PC-9 (cell line): ENCODE measurements around the gene SRC. TPM values are rescaled to one million over a fixed set of nuclear protein-coding genes. Genes with fewer than 3 reads are reported as not detected.

ENCODE experiments used
- BruUV-seq: library from RNA; stranded (reverse); fragments of 400-500 nt; replicated peaks from 2 replicates; lab custom pipeline; 2021; lab: Mats Ljungman, UMichigan
- CTCF ChIA-PET: fragments of 300-600 bp; sonication (Branson Sonifier 250); formaldehyde crosslinking; loops from one replicate; lab custom pipeline; 2022; ENCODE audit warnings: antibody characterized with exemption; lab: Charles Lee
- POLR2A ChIA-PET: fragments of 300-600 bp; sonication (Branson Sonifier 250); formaldehyde crosslinking; loops from one replicate; lab custom pipeline; 2022; ENCODE audit warnings: antibody characterized with exemption; ENCODE audit not compliant: unreplicated experiment; lab: Charles Lee
- DNase-seq, 2 experiments: peaks; one replicate each; pipeline versions ENCODE4 v3.0.0 to v3.0.0-alpha.2; 2015 to 2022; ENCODE audit warnings: mixed read lengths in 1 of 2
- H2AFZ ChIP-seq: fragments of 200-600 bp; sonication (generic); 2 replicates; pipeline ENCODE4 v1.8.1; 2017; ENCODE audit warnings: antibody characterized with exemption
- H3F3A ChIP-seq: fragments of 200-600 bp; sonication (generic); 2 replicates; pipeline ENCODE4 v1.8.1; 2017; ENCODE audit warnings: antibody characterized with exemption, mild to moderate bottlenecking, low read depth; ENCODE audit not compliant: insufficient read depth
- H3K27ac ChIP-seq: fragments of 200-600 bp; sonication (generic); 2 replicates; pipeline ENCODE4 v1.6.1; 2016; ENCODE audit warnings: mixed run types
- H3K27me3 ChIP-seq: fragments of 200-600 bp; sonication (generic); 2 replicates; pipeline ENCODE4 v1.6.1; 2016; ENCODE audit warnings: low read depth, mixed run types; ENCODE audit not compliant: insufficient read depth
- H3K36me3 ChIP-seq: fragments of 200-600 bp; sonication (generic); 2 replicates; pipeline ENCODE4 v1.6.1; 2016; ENCODE audit warnings: low read depth, mixed run types
- H3K4me1 ChIP-seq: fragments of 200-600 bp; sonication (generic); replicated peaks from 2 replicates; pipeline ENCODE4 v1.6.1; 2016; ENCODE audit warnings: mixed run types; ENCODE audit not compliant: insufficient read depth
- H3K4me2 ChIP-seq: fragments of 200-600 bp; sonication (generic); 2 replicates; pipeline ENCODE4 v1.6.1; 2017; ENCODE audit warnings: mixed run types
- H3K4me3 ChIP-seq: fragments of 200-600 bp; sonication (generic); 2 replicates; pipeline ENCODE4 v1.6.1; 2016; ENCODE audit warnings: mixed run types
- H3K79me2 ChIP-seq: fragments of 200-600 bp; sonication (generic); 2 replicates; pipeline ENCODE4 v1.6.1; 2017; ENCODE audit warnings: low read depth, mixed run types
- H3K9me2 ChIP-seq: fragments of 200-600 bp; sonication (generic); 2 replicates; pipeline ENCODE4 v1.8.1; 2017; ENCODE audit warnings: mild to moderate bottlenecking; ENCODE audit not compliant: insufficient read depth
- H3K9me3 ChIP-seq: fragments of 200-600 bp; sonication (generic); 2 replicates; pipeline ENCODE4 v1.8.1; 2016; ENCODE audit warnings: low read depth; ENCODE audit not compliant: insufficient read depth
- H4K20me1 ChIP-seq: fragments of 200-600 bp; sonication (generic); 2 replicates; pipeline ENCODE4 v1.8.1; 2017; ENCODE audit not compliant: insufficient read depth
- CTCF ChIP-seq: fragments of 200-600 bp; sonication (generic); conservative IDR thresholded peaks from 2 replicates; pipeline ENCODE4 v1.6.1; 2017; ENCODE audit warnings: mixed run types, antibody characterized with exemption, mild to moderate bottlenecking, moderate library complexity
- EZH2 ChIP-seq: fragments of 200-600 bp; sonication (generic); IDR thresholded peaks from 2 replicates; pipeline ENCODE4 v1.8.0; 2017; ENCODE audit warnings: antibody characterized with exemption, low read depth
- intact Hi-C: fragments of 100-400 bp; cut with micrococcal nuclease; formaldehyde crosslinking; loops from one replicate; pipeline ENCODE4 v1.10.0; 2022; ENCODE audit not compliant: unreplicated experiment
- total RNA-seq: library from RNA; stranded (reverse); gene quantifications from 2 replicates; pipeline ENCODE4 v1.2.3, GENCODE V29; 2021

Gene SRC
- total RNA-seq, 1 experiment from 2014 or later: 58.4 TPM

- ChIA-PET CTCF (no interaction called here), POLR2A (no interaction called here)
- no peaks in the 10 kb centered on the region for H3K9me2 ChIP-seq
- TF ChIP-seq EZH2: no peak
- TF ChIP-seq CTCF: no peak
- H3K27me3 ChIP-seq: no peaks in the 10 kb centered on the region
- no peak overlapping the region for H2AFZ ChIP-seq
- intact Hi-C loops: loop anchor here (5.0 kb wide), 1 partner anchor 146 kb away; the partner anchor contains the start of gene BLCAP
- 0 out of 2 replicates have a peak, but pooled peaks cover 3% of the 10 kb centered on the region for H4K20me1 ChIP-seq
- BruUV-seq: no TSS peak
- H3K36me3 ChIP-seq: no peaks in the 10 kb centered on the region
- no peak overlapping the region for H3K4me3 ChIP-seq
- H3K27ac ChIP-seq: no peak overlapping the region
- no peaks in the 10 kb centered on the region for H3K9me3 ChIP-seq
- H3K4me2 ChIP-seq: no peak overlapping the region
- H3K4me1 ChIP-seq: peaks cover 21% of the 10 kb centered on the region
- no peaks in the 10 kb centered on the region for H3K79me2 ChIP-seq
- H3F3A ChIP-seq: peaks cover 20% of the 10 kb centered on the region; the same call in 1 of the 2 replicates
- no peak for DNase-seq
Observed at GRCh38 chr20:37380864-37381579, 35.1 kb downstream of the SRC start.

- no peaks in the 10 kb centered on the region for H3K79me2 ChIP-seq
- POLR2A ChIA-PET: no interaction called here
- no peak overlapping the region for H3K27ac ChIP-seq
- CTCF ChIA-PET: no interaction called here
- H3K36me3 ChIP-seq: no peaks in the 10 kb centered on the region
- H4K20me1 ChIP-seq: 0 out of 2 replicates have a peak, but pooled peaks cover 3% of the 10 kb centered on the region
- no peak overlapping the region for H3K4me2 ChIP-seq
- H3F3A ChIP-seq: peaks cover 20% of the 10 kb centered on the region; the same call in 1 of the 2 replicates
- H3K9me2 ChIP-seq: no peaks in the 10 kb centered on the region
- no peak for DNase-seq
- BruUV-seq: no TSS peak
- H3K27me3 ChIP-seq: no peaks in the 10 kb centered on the region
- intact Hi-C loops: loop anchor here (5.0 kb wide), 1 partner anchor 145 kb away; the partner anchor contains the start of gene BLCAP
- TF ChIP-seq EZH2: no peak
- TF ChIP-seq CTCF: no peak
- no peaks in the 10 kb centered on the region for H3K9me3 ChIP-seq
- H3K4me3 ChIP-seq: no peak overlapping the region
- no peak overlapping the region for H2AFZ ChIP-seq
- H3K4me1 ChIP-seq: peaks cover 21% of the 10 kb centered on the region
Observed at GRCh38 chr20:37381621-37382471, 35.9 kb downstream of the SRC start.

- Histone ChIP-seq H3K4me3 (no peak overlapping the region), H3K27ac (no peak overlapping the region), H3K4me2 (no peak overlapping the region), H3F3A (peaks cover 20% of the 10 kb centered on the region; the same call in 1 of the 2 replicates), H3K79me2 (no peaks in the 10 kb centered on the region), H3K27me3 (no peaks in the 10 kb centered on the region), H3K9me3 (no peaks in the 10 kb centered on the region), H2AFZ (no peak overlapping the region), H3K36me3 (no peaks in the 10 kb centered on the region), H3K9me2 (no peaks in the 10 kb centered on the region), H3K4me1 (peaks cover 21% of the 10 kb centered on the region), H4K20me1 (0 out of 2 replicates have a peak, but pooled peaks cover 3% of the 10 kb centered on the region)
- TF ChIP-seq CTCF: no peak
- TF ChIP-seq EZH2: no peak
- ChIA-PET POLR2A (interaction anchor here (0.7 kb wide), 1 partner anchor 143 kb away, joined by 6 read pairs; no protein-coding TSS in a partner anchor), CTCF (no interaction called here)
- no peak for DNase-seq
- intact Hi-C loops: loop anchor here (5.0 kb wide), 1 partner anchor 145 kb away; the partner anchor contains the start of gene BLCAP
- BruUV-seq: no TSS peak
Observed at GRCh38 chr20:37382482-37383120, 36.7 kb downstream of the SRC start.
